Omental fat pad (tissue), 4 donors: Measurements from ENCODE around the gene ZNF581. TPM values are rescaled to one million over a fixed set of nuclear protein-coding genes. Genes with fewer than 3 reads are reported as not detected.

ENCODE experiments used
- ATAC-seq: fragments of 150-250 bp; one replicate; pipeline ENCODE4 v1.9.1; 2016; ENCODE audit warnings: mild to moderate bottlenecking, moderate library complexity; ENCODE audit not compliant: low FRiP score
- DNase-seq: peaks from one replicate; pipeline ENCODE4 v3.0.0-alpha.2; 2019; ENCODE audit warnings: low spot score
- total RNA-seq, 4 donors: library from RNA; depleted of rRNA; stranded (reverse); fragments of >200 nt; gene quantifications; one replicate each; pipeline ENCODE4 v1.1.0, GENCODE V29; 2016
- TF ChIP-seq, protein P1 (sequence below), 3 donors: fragments of 450-650 bp; IDR thresholded peaks; one replicate each; pipeline ENCODE4 v1.5.1; 2016 to 2017; ENCODE audit warnings: antibody characterized with exemption in 3 of 3, mild to moderate bottlenecking in 3 of 3, moderate library complexity in 2 of 3

ZNF581 gene
- total RNA-seq, 4 donors from 2014 or later = 9.9 to 15.0 (median 11.9) TPM

DNA sequence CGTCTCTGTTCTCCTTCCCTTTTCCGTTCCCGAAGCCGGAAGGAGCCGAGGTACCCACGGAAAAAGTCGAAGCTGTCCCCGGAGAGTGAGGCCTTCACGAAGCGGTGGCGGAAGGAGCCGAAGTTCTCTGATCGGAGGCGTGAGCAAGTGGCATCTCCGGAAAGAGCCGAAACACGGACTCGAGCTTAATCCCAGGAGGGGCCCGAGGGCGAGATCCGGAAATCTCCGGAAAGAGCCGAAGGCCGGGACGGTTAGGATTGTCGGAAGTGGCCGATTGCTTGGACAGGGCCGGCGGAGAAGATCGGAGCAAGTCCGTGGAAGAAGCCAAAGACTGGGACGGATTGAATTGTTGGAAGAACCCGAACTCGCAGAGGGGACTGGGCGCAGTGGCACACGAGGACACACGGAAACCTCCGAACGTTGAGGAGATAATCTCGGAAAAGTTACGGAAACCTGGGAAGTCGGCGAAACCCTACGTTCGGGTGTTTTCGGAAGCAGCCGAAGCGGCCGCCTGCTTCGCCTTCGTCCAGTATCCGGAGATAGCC, 10.9 kb downstream of the ZNF581 start:
- DNase-seq = peak; percentile 99
- TF ChIP-seq, protein P1, sequence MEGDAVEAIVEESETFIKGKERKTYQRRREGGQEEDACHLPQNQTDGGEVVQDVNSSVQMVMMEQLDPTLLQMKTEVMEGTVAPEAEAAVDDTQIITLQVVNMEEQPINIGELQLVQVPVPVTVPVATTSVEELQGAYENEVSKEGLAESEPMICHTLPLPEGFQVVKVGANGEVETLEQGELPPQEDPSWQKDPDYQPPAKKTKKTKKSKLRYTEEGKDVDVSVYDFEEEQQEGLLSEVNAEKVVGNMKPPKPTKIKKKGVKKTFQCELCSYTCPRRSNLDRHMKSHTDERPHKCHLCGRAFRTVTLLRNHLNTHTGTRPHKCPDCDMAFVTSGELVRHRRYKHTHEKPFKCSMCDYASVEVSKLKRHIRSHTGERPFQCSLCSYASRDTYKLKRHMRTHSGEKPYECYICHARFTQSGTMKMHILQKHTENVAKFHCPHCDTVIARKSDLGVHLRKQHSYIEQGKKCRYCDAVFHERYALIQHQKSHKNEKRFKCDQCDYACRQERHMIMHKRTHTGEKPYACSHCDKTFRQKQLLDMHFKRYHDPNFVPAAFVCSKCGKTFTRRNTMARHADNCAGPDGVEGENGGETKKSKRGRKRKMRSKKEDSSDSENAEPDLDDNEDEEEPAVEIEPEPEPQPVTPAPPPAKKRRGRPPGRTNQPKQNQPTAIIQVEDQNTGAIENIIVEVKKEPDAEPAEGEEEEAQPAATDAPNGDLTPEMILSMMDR (IDR thresholded peaks at IDR 0.05) = no peak
- ATAC-seq = peak; percentile 74

DNA sequence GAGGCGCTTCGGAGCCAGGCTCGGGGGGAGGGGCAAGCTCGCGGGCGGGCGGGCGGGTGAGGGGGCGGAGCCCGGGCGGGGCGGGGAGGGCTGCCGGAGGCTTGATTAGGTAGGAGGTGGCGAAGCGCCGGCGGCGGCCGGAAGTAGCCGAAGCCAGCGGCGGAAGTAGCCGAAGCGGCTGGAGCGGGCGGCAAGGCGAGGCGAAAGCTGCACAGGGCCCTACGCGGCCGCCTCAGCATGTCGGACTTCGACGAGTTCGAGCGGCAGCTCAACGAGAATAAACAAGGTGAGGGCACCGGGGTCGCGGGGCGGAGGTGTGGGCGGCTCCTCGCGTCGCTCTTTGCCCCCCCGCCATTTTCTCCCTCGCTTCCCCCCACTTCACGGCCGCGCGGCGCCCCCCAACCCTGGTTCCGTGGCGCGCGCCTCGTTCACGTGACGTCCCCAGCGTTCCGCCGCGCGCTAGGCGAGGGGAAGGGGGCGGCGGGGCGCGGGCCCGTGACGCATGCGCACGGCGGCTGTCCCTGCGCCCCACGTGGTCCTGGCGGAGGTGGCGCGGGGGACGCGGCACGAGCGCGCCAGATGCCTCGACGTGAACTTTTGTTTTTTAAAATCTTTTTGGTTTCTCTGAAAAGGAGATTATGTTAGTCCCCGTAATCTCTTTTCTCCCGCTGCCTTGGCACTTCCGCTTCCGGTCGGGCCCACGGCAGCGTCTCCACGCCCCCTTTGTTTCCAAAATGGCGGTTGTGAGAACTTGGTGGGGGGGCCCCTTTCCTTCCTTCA, 11.6 kb downstream of the ZNF581 start, which contains the start of gene U2AF2:
Gene U2AF2, plus strand, starts transcription at position 168 of the 780 bp plus-strand sequence. Its CDS starts 70 bp downstream, at position 238.
- DNase-seq (peak; percentile 86), ATAC-seq (peak; percentile 52)
- TF ChIP-seq, protein P1 (IDR thresholded peaks at IDR 0.05) = no peak

DNA sequence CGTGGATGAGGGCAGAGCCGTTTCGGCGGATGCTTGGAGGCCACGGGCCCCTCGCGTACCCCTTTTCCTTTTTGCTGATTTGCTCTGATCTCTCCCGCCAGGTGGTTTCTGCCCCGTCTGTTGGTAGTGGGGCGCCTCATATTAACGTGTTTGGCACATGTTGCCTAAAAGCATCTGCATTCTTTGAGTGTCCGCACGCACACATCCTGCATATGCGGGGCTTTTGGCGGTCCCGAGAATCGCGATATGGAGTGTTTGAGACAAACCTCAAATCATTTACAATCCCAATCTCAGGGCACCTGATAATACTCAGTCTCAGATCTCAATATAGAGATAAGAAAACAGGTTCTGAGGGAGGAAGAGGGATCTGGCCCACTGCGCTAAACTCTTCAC, 12.2 kb downstream of the ZNF581 start:
- ATAC-seq (no peak), DNase-seq (no peak)
- TF ChIP-seq, protein P1 (IDR thresholded peaks at IDR 0.05) = no peak

DNA sequence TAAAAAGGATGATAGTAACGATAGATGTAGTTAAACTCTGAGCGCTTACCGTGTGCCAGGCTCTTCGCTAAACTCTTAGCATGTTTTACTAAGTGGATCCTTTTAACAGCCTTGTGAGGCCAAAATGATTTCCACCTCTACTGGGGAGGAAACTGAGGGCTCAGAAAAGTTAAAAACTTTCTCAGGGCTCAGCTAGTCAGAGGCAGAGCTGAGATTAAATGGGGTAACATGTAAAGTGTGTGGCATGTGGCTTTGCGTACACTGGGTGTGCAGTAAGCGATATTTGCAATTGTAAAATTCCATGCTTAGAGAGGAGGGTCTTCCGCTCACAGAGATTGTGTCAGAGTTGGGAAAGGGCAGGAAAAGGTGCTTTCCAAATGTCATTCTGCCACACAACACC, 13.1 kb downstream of the ZNF581 start:
- TF ChIP-seq, protein P1 (IDR thresholded peaks at IDR 0.05) = no peak
- ATAC-seq = no peak
- DNase-seq = no peak

DNA sequence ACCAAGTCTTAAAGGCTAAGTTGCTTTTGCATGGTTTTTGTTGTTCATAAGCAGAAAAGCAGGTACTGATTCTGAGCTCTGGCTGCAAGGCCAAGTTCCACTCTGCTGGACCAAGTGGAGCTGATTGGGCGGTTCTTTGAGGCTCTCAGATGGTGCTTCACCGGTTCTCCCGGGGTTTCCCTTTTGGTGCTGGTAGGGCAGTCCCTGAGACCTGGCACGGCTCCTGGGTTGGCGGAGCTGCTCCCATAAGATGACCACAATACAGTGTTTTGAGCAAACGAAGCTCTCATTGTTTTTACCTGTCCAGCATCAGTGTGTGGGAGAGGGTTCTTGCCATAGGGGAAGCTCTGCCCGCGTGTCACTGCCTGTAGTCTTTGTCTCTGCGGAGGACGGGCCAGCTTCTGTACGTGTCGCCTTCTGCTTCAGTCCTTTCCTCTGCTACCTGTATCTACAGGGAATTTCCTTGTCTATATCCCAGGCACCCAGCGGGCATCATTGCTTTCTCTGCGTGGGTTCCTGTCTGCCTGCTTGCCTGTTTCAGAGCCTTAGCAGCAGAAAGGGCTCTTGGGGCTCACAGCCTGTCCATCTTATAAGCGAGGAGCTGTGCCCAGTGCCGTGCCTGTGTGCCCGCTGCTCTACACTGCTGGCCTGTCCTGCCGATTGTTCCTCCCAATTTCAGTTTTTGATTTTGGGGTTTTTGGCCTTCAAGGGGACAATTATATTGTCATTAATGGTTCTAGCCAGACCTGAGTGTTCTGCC, 13.7 kb downstream of the ZNF581 start:
- no peak for DNase-seq
- no peak for ATAC-seq
- TF ChIP-seq, protein P1 (IDR thresholded peaks at IDR 0.05) = no peak

DNA sequence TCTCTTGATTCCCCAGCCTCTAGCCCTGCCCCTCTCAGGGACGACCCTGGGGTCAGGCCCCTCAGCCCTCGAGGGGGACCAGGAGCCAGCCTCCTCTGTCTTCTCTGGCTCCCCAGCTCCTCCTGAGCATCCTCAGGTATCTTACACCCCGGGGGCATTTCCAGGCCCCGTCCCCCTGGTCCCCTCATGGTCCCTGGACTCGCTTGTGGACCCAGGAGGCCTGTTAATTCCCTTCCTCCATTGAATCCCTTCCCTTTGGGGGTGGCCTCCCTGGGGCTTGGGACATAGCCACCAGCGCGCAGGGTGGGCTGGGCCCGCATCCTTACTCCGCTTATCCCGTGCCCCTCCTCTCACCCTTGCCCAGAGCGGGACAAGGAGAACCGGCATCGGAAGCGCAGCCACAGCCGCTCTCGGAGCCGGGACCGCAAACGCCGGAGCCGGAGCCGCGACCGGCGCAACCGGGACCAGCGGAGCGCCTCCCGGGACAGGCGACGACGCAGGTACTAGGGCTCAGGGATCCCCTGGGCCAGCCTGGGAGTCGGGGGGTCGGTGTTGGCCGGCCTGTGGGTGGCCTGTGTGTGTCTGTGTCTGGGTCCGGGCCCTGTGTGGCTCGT, 15.5 kb downstream of the ZNF581 start:
- TF ChIP-seq, protein P1 (IDR thresholded peaks at IDR 0.05) = no peak
- ATAC-seq (no peak), DNase-seq (no peak)
